HepG2 (cell line): ENCODE measurements around the gene ZNF888. TPM values are rescaled to one million over a fixed set of nuclear protein-coding genes. Genes with fewer than 3 reads are reported as not detected.

ENCODE experiments used
- CREM ChIP-seq, 2 experiments: sonication (generic) in 1 of 2; formaldehyde crosslinking in 1 of 2; IDR thresholded peaks; 2 replicates each; pipeline versions ENCODE4 v1.4.0 to v1.6.1; 2016 to 2020; ENCODE audit warnings: antibody characterized with exemption in 1 of 2, mild to moderate bottlenecking in 1 of 2, missing genetic modification reagents in 1 of 2
- GZF1 ChIP-seq: sonication (generic); formaldehyde crosslinking; IDR thresholded peaks from 2 replicates; pipeline ENCODE4 v1.5.1; 2020; ENCODE audit warnings: mild to moderate bottlenecking, missing genetic modification reagents
- NR3C1 ChIP-seq: sonication (generic); formaldehyde crosslinking; IDR thresholded peaks from 2 replicates; pipeline ENCODE4 v1.4.0; 2020; ENCODE audit warnings: missing genetic modification reagents
- SCMH1 ChIP-seq: sonication (generic); formaldehyde crosslinking; IDR thresholded peaks from 2 replicates; pipeline ENCODE4 v1.9.0; 2021; ENCODE audit warnings: missing genetic modification reagents, mild to moderate bottlenecking, borderline replicate concordance
- SP4 ChIP-seq: sonication (generic); formaldehyde crosslinking; IDR thresholded peaks from 2 replicates; pipeline ENCODE4 v1.8.1; 2023; ENCODE audit warnings: mild to moderate bottlenecking, missing genetic modification reagents
- TOE1 ChIP-seq: sonication (generic); formaldehyde crosslinking; IDR thresholded peaks from 2 replicates; pipeline ENCODE4 v1.4.0; 2020; ENCODE audit warnings: mild to moderate bottlenecking, missing genetic modification reagents
- ZKSCAN8 ChIP-seq: IDR thresholded peaks from 2 replicates; pipeline ENCODE4 v1.6.1; 2016; ENCODE audit warnings: borderline replicate concordance, missing genetic modification reagents, missing compliant biosample characterization
- ZNF101 ChIP-seq: sonication (generic); formaldehyde crosslinking; IDR thresholded peaks from 2 replicates; pipeline ENCODE4 v1.4.0; 2020; ENCODE audit warnings: mild to moderate bottlenecking, low read depth, missing genetic modification reagents, borderline replicate concordance
- ZNF260 ChIP-seq: sonication (generic); formaldehyde crosslinking; IDR thresholded peaks from 2 replicates; pipeline ENCODE4 v1.4.0; 2020; ENCODE audit warnings: missing genetic modification reagents, low read depth, mild to moderate bottlenecking, borderline replicate concordance
- ZNF263 ChIP-seq: sonication (generic); formaldehyde crosslinking; IDR thresholded peaks from 2 replicates; pipeline ENCODE4 v1.4.0; 2020; ENCODE audit warnings: missing genetic modification reagents
- ZNF326 ChIP-seq: sonication (generic); formaldehyde crosslinking; IDR thresholded peaks from 2 replicates; pipeline ENCODE4 v1.4.0; 2020; ENCODE audit warnings: missing genetic modification reagents, borderline replicate concordance
- ZNF33B ChIP-seq: sonication (generic); formaldehyde crosslinking; IDR thresholded peaks from 2 replicates; pipeline ENCODE4 v1.5.1; 2020; ENCODE audit warnings: mild to moderate bottlenecking, missing genetic modification reagents
- polyA plus RNA-seq, 8 experiments: library from polyadenylated mRNA; depleted of rRNA in 3 of 8; stranded (reverse) in 7 of 8; unstranded in 1 of 8; fragments of >200 nt; fragmentation: Illumina TruSeq in 4 of 8; extraction: Trizol in 4 of 8; gene quantifications; 2 replicates each; pipeline versions ENCODE4 v1.2.1 to v1.2.3, GENCODE V29; 2011 to 2016; ENCODE audit warnings: low read depth in 4 of 8, missing spikeins in 1 of 8, mixed read lengths in 1 of 8; ENCODE audit not compliant: insufficient read depth in 1 of 8
- total RNA-seq, 5 experiments: library from RNA; depleted of rRNA; stranded (reverse); fragments of >200 nt; fragmentation: Illumina TruSeq; extraction: Trizol; gene quantifications; 2 replicates each; pipeline ENCODE4 v1.2.3, GENCODE V29; 2016; ENCODE audit warnings: low read depth in 1 of 5
- TF ChIP-seq, protein P1 (sequence below): sonication (generic); formaldehyde crosslinking; IDR thresholded peaks from 2 replicates; pipeline ENCODE4 v1.8.1; 2023; ENCODE audit warnings: mild to moderate bottlenecking, missing genetic modification reagents, borderline replicate concordance
- TF ChIP-seq, protein P2 (sequence below), 2 experiments: sonication (generic) in 1 of 2; formaldehyde crosslinking in 1 of 2; IDR thresholded peaks; 2 replicates each; pipeline versions ENCODE4 v1.6.1 to v1.9.0; 2014 to 2022; ENCODE audit warnings: antibody characterized with exemption in 1 of 2, borderline replicate concordance in 1 of 2, inconsistent platforms in 1 of 2, low read depth in 1 of 2, missing genetic modification reagents in 1 of 2
- TF ChIP-seq, protein P3 (sequence below): sonication (generic); formaldehyde crosslinking; IDR thresholded peaks from 2 replicates; pipeline ENCODE4 v1.5.1; 2020; ENCODE audit warnings: missing genetic modification reagents, mild to moderate bottlenecking, borderline replicate concordance
- TF ChIP-seq, protein P4 (sequence below): sonication (generic); formaldehyde crosslinking; IDR thresholded peaks from 2 replicates; pipeline ENCODE4 v1.4.0; 2020; ENCODE audit warnings: missing genetic modification reagents, mild to moderate bottlenecking, borderline replicate concordance

The ZNF888 gene
- total and polyA plus RNA-seq, 2 of the 13 experiments (the other 11 are each of a cell fraction or from before 2014, with no cell fraction given): 1.7 to 7.6 TPM

DNA sequence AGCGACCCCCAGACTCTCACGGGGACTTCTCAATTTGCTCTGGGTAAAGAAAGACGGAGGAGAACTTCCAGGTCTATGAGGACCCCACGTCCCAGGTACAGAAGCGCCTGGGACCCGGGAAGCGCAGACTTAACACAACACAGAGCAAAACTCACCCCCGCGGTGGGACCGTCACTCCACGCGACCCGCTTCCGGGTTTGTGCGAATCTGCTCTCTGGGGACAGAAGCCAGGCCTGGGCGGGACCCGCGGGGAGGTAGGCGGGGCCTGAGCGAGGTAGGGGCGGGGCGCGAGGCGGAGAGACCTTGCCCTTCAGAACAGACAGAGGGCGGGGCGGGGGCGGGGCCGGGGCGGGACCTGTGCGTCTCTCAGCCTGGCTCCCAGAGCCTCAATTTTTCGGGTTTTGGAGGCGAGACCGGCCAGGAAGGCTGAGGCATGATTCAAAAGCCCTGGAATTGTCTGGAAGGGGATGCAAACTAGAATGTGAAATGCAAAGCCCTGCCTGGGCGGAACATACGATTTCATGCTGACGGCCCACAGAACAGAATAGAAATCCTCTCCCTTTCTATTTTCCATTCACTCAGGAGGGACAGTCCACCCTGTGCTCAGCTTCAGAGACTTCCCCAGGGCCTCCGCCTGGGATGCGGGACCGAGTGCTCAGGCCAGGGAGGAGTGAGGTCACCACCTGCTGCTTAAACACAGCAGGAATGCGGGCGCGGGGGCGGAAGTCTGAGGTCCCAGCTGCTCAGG lies 19.3 kb upstream of the ZNF888 start (continued):
- TF ChIP-seq ZNF101 (CRISPR knock-in tag) (no peak), SP4 (peak; percentile 70; the same call in 1 of the 2 replicates), GZF1 (CRISPR knock-in tag) (no peak), CREM (IDR thresholded peaks at IDR 0.05) (no peak), CREM (CRISPR knock-in tag; IDR thresholded peaks at IDR 0.05) (no peak), ZKSCAN8 (no peak), SCMH1 (CRISPR knock-in tag) (no peak), TOE1 (CRISPR knock-in tag) (no peak), ZNF263 (CRISPR knock-in tag) (peak; percentile 97), ZNF33B (no peak), ZNF260 (no peak), NR3C1 (CRISPR knock-in tag) (no peak), ZNF326 (CRISPR knock-in tag) (no peak)
- TF ChIP-seq, protein P1, sequence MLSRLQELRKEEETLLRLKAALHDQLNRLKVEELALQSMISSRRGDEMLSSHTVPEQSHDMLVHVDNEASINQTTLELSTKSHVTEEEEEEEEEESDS: no peak
- TF ChIP-seq, protein P2, sequence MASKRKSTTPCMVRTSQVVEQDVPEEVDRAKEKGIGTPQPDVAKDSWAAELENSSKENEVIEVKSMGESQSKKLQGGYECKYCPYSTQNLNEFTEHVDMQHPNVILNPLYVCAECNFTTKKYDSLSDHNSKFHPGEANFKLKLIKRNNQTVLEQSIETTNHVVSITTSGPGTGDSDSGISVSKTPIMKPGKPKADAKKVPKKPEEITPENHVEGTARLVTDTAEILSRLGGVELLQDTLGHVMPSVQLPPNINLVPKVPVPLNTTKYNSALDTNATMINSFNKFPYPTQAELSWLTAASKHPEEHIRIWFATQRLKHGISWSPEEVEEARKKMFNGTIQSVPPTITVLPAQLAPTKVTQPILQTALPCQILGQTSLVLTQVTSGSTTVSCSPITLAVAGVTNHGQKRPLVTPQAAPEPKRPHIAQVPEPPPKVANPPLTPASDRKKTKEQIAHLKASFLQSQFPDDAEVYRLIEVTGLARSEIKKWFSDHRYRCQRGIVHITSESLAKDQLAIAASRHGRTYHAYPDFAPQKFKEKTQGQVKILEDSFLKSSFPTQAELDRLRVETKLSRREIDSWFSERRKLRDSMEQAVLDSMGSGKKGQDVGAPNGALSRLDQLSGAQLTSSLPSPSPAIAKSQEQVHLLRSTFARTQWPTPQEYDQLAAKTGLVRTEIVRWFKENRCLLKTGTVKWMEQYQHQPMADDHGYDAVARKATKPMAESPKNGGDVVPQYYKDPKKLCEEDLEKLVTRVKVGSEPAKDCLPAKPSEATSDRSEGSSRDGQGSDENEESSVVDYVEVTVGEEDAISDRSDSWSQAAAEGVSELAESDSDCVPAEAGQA (IDR thresholded peaks at IDR 0.05; ENCODE audit: low read depth): no peak
- TF ChIP-seq, protein P2 (CRISPR knock-in tag; IDR thresholded peaks at IDR 0.05; ENCODE audit: borderline replicate concordance): no peak
- TF ChIP-seq, protein P3, sequence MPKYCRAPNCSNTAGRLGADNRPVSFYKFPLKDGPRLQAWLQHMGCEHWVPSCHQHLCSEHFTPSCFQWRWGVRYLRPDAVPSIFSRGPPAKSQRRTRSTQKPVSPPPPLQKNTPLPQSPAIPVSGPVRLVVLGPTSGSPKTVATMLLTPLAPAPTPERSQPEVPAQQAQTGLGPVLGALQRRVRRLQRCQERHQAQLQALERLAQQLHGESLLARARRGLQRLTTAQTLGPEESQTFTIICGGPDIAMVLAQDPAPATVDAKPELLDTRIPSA (CRISPR knock-in tag): no peak
- TF ChIP-seq, protein P4, sequence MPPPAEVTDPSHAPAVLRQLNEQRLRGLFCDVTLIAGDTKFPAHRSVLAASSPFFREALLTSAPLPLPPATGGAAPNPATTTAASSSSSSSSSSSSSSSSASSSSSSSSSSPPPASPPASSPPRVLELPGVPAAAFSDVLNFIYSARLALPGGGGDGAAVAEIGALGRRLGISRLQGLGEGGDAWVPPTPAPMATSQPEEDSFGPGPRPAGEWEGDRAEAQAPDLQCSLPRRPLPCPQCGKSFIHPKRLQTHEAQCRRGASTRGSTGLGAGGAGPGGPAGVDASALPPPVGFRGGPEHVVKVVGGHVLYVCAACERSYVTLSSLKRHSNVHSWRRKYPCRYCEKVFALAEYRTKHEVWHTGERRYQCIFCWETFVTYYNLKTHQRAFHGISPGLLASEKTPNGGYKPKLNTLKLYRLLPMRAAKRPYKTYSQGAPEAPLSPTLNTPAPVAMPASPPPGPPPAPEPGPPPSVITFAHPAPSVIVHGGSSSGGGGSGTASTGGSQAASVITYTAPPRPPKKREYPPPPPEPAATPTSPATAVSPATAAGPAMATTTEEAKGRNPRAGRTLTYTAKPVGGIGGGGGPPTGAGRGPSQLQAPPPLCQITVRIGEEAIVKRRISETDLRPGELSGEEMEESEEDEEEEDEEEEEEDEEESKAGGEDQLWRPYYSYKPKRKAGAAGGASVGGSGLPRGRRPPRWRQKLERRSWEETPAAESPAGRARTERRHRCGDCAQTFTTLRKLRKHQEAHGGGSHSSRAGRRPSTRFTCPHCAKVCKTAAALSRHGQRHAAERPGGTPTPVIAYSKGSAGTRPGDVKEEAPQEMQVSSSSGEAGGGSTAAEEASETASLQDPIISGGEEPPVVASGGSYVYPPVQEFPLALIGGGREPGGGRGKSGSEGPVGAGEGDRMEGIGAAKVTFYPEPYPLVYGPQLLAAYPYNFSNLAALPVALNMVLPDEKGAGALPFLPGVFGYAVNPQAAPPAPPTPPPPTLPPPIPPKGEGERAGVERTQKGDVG: no peak
